ENCODE data around the gene RFX2. TPM values are rescaled to one million over a fixed set of nuclear protein-coding genes. Genes with fewer than 3 reads are reported as not detected.

RFX2 gene
- total RNA-seq (1 to 10 TPM; 3.5 to 5.1 TPM), polyA plus RNA-seq (1 to 10 TPM in 1 of 2 donors, under 1 TPM in 1; 0.67 to 2.1 TPM)

- peaks cover 7 to 16% (median 12%) of the 10 kb centered on the region in 4 donors for H3K4me1 ChIP-seq (ENCODE audit: control insufficient read depth in 4 of 4, insufficient read depth in 4 of 4, low read length in 3 of 4)
- H3K36me3 ChIP-seq (ENCODE audit: control insufficient read depth in 4 of 4, insufficient read depth in 3 of 4, low read depth in 1 of 4, low read length in 3 of 4) = no peaks in the 10 kb centered on the region
- under 1% methylated on average over 75 of the region's 75 CpGs for WGBS
- no peak for TF ChIP-seq REST (IDR thresholded peaks at IDR 0.05)
- TF ChIP-seq ZBTB33 (IDR thresholded peaks at IDR 0.05) = no peak
- TF ChIP-seq EGR1 (IDR thresholded peaks at IDR 0.05; ENCODE audit: low read depth in 2 of 2) = peak; percentile 98 to 99
- TF ChIP-seq RAD21 (IDR thresholded peaks at IDR 0.05) = peak in 1 of 2 donors; percentile 38
- no peak for TF ChIP-seq NR2F2 (IDR thresholded peaks at IDR 0.05)
- TF ChIP-seq YY1 (IDR thresholded peaks at IDR 0.05) = peak; percentile 47
- TF ChIP-seq CTCF (IDR thresholded peaks at IDR 0.05; ENCODE audit: low read depth, low read length, missing input control) = no peak
- peak; percentile 94 for TF ChIP-seq SP1 (IDR thresholded peaks at IDR 0.05)
- H3K9ac ChIP-seq (ENCODE audit: low read depth in 1 of 2, low read length in 2 of 2) = peak within 1 kb of the TSS in 1 of 2 donors; percentile 87
- H3K27ac ChIP-seq (ENCODE audit: low read depth in 1 of 2, low read length in 2 of 2) = peak within 1 kb of the TSS; percentile 31 to 63
- H3K4me3 ChIP-seq (ENCODE audit: low read depth in 1 of 3, low read length in 3 of 3) = peak within 1 kb of the TSS; percentile 72 to 75 (median 72)
- no peaks in the 10 kb centered on the region for H3K9me3 ChIP-seq (ENCODE audit: control insufficient read depth in 4 of 4, low read length in 3 of 4)
- peak; percentile 98 for DNase-seq (ENCODE audit: low spot score)
- H3K27me3 ChIP-seq (ENCODE audit: control insufficient read depth in 4 of 4, insufficient read depth in 4 of 4, low read length in 3 of 4) = no peaks in the 10 kb centered on the region
Observed at GRCh38 chr19:6110360-6110977, at the start of gene RFX2. Gene RFX2 (minus strand): TSS chr19:6110500. CDS start chr19:6047496, 63,004 bp downstream.

GRCh38 chr19:6156033-6156432 is 45.7 kb upstream of the RFX2 start:
- WGBS = 33% methylated on average over 2 of the region's 2 CpGs
- TF ChIP-seq FOXA1 (IDR thresholded peaks at IDR 0.05) = no peak
- no peak for TF ChIP-seq RXRA (IDR thresholded peaks at IDR 0.05)
- no peak for TF ChIP-seq ZBTB33 (IDR thresholded peaks at IDR 0.05)
- TF ChIP-seq RAD21 (IDR thresholded peaks at IDR 0.05) = no peak
- no peak for TF ChIP-seq ATF3 (IDR thresholded peaks at IDR 0.05)
- no peak for TF ChIP-seq JUND (IDR thresholded peaks at IDR 0.05)

More at GRCh38 chr19:6156033-6156432, 45.7 kb upstream of the RFX2 start:
- no peak for DNase-seq (ENCODE audit: low spot score)
- H3K36me3 ChIP-seq (ENCODE audit: control insufficient read depth in 4 of 4, insufficient read depth in 3 of 4, low read depth in 1 of 4, low read length in 3 of 4) = no peaks in the 10 kb centered on the region
- H3K27ac ChIP-seq (ENCODE audit: low read depth in 1 of 2, low read length in 2 of 2) = no peak overlapping the region
- no peaks in the 10 kb centered on the region for H3K4me1 ChIP-seq (ENCODE audit: control insufficient read depth in 4 of 4, insufficient read depth in 4 of 4, low read length in 3 of 4)
- peaks cover 0 to 3% (median 0%) of the 10 kb centered on the region in 4 donors for H3K9me3 ChIP-seq (ENCODE audit: control insufficient read depth in 4 of 4, low read length in 3 of 4)
- H3K9ac ChIP-seq (ENCODE audit: low read depth in 1 of 2, low read length in 2 of 2) = no peak overlapping the region
- H3K4me3 ChIP-seq (ENCODE audit: low read depth in 1 of 3, low read length in 3 of 3) = no peak overlapping the region
- H3K27me3 ChIP-seq (ENCODE audit: control insufficient read depth in 4 of 4, insufficient read depth in 4 of 4, low read length in 3 of 4) = no peaks in the 10 kb centered on the region
